Measurements from ENCODE around the gene CYB561A3.

Gene CYB561A3

GRCh38 chr11:61369372-61370348 is 8.0 kb upstream of the CYB561A3 start:
- DNase-seq, result no peak

- no peak for DNase-seq
Measured at GRCh38 chr11:61368646-61369045, 7.0 kb upstream of the CYB561A3 start.

DNA sequence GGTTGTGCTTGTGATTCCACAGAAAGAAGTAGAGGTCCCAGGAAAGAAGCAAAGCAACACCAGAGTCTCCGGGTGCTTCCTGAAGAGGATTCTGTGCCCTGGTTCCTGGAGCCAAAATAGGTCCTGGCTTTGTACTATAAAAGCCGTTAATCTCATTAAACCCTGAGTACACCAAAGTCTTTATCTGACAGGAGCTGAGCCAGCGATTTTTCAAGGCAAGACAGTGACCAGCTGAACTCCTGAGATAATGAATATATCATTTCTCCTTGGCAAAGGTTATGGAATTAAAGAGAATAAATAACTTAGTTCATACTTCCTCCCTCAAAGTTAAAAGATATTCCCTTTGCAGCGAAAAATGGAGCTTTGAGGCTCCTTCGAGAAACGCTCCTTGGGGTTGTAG is 5.7 kb upstream of the CYB561A3 start:
- DNase-seq, result no peak

- no peak for DNase-seq
Measured at GRCh38 chr11:61364012-61364675, 2.5 kb upstream of the CYB561A3 start.

- DNase-seq, result no peak
Measured at GRCh38 chr11:61362542-61362875, 827 bp upstream of the CYB561A3 start.

- no peak for DNase-seq
Measured at GRCh38 chr11:61361237-61361740, 393 bp downstream of the CYB561A3 start.

DNA sequence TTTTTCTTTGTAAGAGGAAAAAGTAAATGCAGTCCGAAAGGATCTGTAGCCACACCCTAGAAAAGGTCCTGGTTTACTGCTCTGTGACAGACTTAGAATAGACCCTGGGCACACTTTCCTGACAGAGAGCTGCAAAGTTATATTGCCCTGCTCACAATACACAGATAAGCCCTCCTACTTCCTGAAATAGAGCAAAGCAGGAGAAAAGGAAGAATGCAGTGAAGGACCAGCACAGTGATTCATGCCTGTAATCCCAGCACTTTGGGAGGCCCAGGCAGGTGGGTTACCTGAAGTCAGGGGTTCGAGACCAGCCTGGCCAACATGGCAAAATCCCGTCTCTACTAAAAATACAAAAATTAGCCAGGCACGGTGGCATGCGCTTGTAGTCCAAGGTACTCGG is 2.2 kb downstream of the CYB561A3 start:
- DNase-seq, result no peak

GRCh38 chr11:61358566-61358965 is 3.1 kb downstream of the CYB561A3 start:
- no peak for DNase-seq

GRCh38 chr11:61357894-61358239 is 3.8 kb downstream of the CYB561A3 start:
- DNase-seq, result no peak

DNA sequence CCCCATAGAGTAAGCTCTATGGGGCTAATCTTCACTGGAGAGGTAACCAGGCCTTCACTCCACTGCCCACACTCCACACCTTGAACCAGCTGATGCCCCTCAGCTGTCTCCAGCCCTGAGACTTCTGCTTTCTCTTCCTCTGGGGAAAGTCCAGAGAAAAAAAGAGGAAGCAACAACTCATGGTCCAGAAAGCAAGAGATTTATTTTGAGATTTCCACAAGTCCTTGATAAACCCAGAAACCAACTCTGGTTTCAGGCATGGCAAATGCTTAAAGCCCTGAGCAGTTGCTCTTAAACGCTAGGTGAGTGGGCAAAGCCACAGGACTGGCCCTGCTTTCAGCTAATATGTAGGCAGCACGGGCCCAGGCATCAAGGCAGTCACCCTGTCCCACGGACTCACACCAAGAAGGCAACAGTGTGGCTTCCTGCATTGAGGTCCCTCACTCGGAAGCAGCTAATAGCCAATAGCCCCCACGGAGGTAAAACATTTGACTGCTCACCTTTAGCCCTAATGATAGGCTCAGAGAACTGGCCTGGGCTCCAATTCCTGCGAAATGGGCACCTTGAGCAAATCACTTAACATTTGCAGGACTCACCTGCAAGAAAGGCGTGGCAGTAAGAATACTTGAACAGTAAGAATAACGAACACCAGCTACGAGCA is 4.3 kb downstream of the CYB561A3 start:
- DNase-seq, result no peak

DNA sequence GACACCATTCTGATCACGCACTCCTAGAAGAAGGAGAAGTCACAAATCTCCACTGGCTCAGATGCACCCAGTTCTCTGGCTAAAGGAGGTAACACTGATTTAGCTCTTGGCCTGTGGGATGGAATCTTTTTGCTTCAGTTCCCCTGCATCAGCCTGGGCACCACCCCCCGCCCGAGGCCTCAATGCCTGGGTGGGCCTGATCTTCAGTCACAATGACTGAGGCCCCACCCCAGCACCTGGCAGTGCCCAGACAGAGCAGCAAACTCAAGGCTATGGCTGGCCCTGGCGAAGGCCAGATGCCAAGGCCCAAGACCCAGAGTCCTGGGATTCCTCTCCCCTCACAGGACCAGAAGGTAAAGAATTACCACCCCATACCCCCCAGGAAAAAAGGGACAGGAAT is 5.0 kb downstream of the CYB561A3 start:
- DNase-seq, result no peak

DNA sequence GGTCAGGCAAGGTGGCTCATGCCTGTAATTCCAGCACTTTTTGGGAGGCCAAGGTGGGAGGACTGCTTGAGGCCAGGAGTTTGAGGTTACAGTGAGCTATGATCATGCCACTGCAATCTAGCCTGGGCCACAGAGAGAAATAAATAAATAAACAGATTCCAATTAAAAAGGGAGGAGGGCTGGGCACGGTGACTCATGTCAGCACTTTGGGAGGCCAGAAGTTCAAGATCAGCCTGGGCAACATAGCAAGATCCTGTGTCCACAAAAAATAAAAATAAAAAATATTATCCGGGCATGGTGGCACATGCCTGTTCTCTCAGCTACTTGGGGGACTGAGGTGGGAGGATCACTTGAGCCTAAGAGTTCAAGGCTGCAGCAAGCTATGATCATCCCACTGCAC is 7.5 kb downstream of the CYB561A3 start:
- no peak for DNase-seq

DNA sequence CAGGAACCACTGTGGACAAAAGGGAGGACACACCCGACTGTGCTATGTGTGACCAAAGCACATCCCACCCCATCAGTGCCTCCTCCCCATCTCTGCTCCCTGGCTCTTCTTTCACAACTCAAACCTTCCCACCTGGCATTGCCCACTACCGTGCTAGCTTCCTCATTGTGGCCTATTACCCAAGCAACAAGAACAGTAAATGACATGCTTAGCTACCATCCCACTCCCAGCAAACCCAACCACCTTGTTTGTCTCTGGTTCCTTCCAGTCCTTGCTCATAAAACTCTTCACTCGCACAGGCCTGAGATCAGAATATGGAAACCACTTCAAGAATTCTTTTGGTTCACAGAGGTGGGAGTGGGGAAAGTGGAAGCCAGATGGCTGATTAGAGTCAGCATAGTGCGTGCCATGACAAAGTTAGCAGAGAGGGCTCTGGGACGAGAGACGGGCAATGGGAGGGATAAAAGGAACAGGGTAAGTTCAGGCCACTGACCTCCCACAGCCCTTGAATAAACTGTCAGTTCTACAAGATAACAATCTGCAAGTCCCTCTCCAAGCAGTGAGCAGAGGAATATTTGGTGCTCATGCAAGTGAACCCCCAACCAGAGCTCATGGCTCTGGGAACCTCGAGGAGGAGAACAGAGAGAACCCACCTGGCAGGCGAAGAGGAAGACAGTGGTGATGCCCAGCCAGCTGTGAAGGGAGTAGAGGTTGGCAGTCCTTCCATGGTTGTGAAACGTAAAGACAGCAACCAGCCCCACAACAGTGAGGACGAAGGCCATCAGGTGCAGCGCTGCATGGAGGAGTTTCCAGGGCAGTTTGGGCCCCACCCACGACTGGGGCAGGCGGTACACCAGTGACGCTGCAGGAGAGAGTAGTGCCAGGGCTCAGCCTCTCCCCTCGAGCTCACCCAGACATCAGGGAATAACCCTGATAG is 8.3 kb downstream of the CYB561A3 start:
- no peak for DNase-seq

- DNase-seq, result no peak
Measured at GRCh38 chr11:61352038-61352437, 9.6 kb downstream of the CYB561A3 start.

DNA sequence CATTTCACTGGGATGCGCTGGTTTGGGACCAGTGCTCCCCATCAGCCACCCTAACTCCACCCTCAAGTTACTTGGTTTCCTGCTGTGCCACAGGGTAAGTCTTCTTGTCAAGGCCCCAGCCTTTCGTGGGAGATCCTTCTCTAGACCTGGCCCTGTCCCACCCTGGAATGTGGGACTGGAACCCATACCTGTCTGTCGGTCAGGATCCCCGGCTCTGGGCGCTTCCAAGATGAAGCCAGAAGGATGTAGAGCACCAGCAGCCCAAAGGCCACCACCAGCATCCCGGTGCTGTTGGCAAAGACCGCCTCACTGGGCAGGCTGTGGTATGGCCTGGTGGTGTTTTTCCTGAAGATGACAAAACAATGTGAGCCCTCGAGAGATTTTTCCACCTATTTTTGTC is 10.9 kb downstream of the CYB561A3 start:
- DNase-seq, result no peak

- DNase-seq, result no peak
Measured at GRCh38 chr11:61350336-61350735, 11.3 kb downstream of the CYB561A3 start.

DNA sequence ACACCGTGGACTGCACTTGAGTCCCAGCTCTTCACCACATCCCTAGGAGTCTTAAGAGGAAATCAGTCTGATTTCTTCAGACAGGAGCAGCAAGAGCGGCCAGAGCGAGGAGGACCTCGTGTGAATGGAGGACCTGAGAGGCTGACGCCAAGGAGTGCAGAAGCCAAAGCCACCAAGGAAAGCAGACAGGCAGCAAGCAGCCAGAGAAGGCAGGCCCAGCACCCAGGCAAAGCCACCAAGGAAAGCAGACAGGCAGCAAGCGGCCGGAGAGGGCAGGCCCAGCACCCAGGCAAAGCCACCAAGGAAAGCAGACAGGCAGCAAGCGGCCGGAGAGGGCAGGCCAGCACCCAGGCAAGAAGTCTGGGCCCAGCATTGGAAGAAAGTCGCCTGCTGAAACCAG is 11.8 kb downstream of the CYB561A3 start:
- no peak for DNase-seq

DNA sequence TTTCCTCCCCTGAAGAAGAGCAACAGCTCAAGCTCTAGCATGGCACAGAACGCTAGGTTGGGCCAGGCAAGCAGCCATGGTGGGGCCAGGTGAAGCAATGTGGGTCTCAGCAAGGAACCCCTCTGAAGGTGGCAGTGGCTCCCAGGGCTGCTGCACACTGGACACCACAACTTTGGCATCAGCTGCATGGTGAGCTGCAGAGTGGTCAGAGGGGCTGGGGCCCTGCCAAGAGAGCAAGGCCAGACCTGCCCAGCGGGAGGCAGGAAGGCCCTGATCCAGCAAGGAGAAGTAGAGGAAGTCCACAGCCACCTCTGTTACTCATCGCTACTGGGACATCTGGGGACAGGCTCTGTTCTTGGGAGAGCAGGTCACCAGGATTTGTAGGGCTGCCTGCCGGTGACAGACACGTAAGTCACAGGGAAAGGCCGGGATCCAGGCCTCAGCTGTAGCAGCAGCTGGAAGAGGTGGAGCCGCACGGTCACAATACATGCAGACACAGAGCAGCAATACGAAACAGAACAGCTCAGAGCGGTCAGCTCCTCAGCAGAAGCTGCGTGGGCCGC is 12.4 kb downstream of the CYB561A3 start:
- no peak for DNase-seq

- DNase-seq, result no peak
Measured at GRCh38 chr11:61347916-61348461, 13.7 kb downstream of the CYB561A3 start.

- DNase-seq, result no peak
Measured at GRCh38 chr11:61345954-61346843, 15.5 kb downstream of the CYB561A3 start.

DNA sequence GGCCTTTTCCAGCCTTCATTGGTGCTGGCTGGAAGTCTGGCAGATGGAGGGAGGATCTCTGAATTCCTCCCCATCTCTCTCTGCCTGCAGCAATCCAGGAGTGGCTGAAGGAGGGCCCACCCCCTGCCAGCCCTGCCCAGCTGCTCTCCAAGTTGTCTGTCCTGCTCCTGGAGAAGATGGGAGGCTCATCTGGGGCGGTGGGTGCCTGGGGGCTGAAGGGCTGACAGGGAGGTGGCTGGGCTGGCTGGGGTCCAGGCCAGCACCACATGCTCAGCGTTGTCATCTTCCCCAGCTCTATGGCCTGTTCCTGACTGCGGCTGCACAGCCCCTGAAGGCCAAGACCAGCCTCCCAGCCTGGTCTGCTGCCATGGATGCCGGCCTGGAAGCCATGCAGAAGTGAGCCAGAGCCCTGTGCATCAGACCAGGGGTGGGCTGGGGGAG is 16.5 kb downstream of the CYB561A3 start:
- DNase-seq, result no peak

Measured in NCI-H1436 treated with DMSO at 0.1 percent for 48 hours (cell line).